Type B pancreatic cell (in vitro differentiated cells): ENCODE measurements around the gene FIGNL1. TPM values are rescaled to one million over a fixed set of nuclear protein-coding genes. Genes with fewer than 3 reads are reported as not detected.

Source experiments
- DNase-seq: peaks from one replicate; pipeline ENCODE4 v3.0.0; 2021; ENCODE audit warnings: mixed read lengths; ENCODE audit not compliant: unreplicated experiment; ENCODE audit errors: extremely low spot score
- H3K27ac Mint-ChIP-seq: 2 replicates; pipeline ENCODE4 v1.8.0; 2021; ENCODE audit warnings: mild to moderate bottlenecking, mixed read lengths
- H3K27me3 Mint-ChIP-seq: 2 replicates; pipeline ENCODE4 v1.8.0; 2021; ENCODE audit warnings: mixed read lengths
- H3K36me3 Mint-ChIP-seq: 2 replicates; pipeline ENCODE4 v1.8.0; 2021; ENCODE audit warnings: mixed read lengths
- H3K4me1 Mint-ChIP-seq: one replicate; pipeline ENCODE4 v1.8.0; 2021; ENCODE audit warnings: mixed read lengths; ENCODE audit not compliant: unreplicated experiment
- H3K4me3 Mint-ChIP-seq: 2 replicates; pipeline ENCODE4 v1.8.0; 2021; ENCODE audit warnings: mild to moderate bottlenecking, mixed read lengths
- H3K9me3 Mint-ChIP-seq: 2 replicates; pipeline ENCODE4 v1.8.0; 2021; ENCODE audit warnings: mixed read lengths
- CTCF ChIP-seq: fragments of 200-600 bp; sonication (generic); conservative IDR thresholded peaks from 2 replicates; pipeline ENCODE4 v1.5.0; 2021; ENCODE audit warnings: antibody characterized with exemption, mild to moderate bottlenecking
- total RNA-seq: library from RNA; stranded (reverse); gene quantifications from 2 replicates; pipeline ENCODE4 v1.2.1, GENCODE V29; 2021; ENCODE audit warnings: low replicate concordance

FIGNL1 gene
- total RNA-seq, 1 donor from 2014 or later = 28.6 TPM

- Mint-ChIP-seq H3K27me3 (no peaks in the 10 kb centered on the region), H3K9me3 (no peaks in the 10 kb centered on the region), H3K27ac (no peak overlapping the region), H3K4me1 (no peaks in the 10 kb centered on the region), H3K36me3 (no peaks in the 10 kb centered on the region), H3K4me3 (no peak overlapping the region)
- no peak for DNase-seq
- TF ChIP-seq CTCF = no peak
These were observed 23.7 kb downstream of the FIGNL1 start for GRCh38 chr7:50426280-50427045.

GRCh38 chr7:50425318-50425717 lies 24.8 kb downstream of the FIGNL1 start:
- no peak overlapping the region for H3K27ac Mint-ChIP-seq
- no peaks in the 10 kb centered on the region for H3K9me3 Mint-ChIP-seq
- no peak overlapping the region for H3K4me3 Mint-ChIP-seq
- H3K36me3 Mint-ChIP-seq = no peaks in the 10 kb centered on the region
- TF ChIP-seq CTCF = no peak
- H3K27me3 Mint-ChIP-seq = no peaks in the 10 kb centered on the region
- H3K4me1 Mint-ChIP-seq = no peaks in the 10 kb centered on the region
- DNase-seq = no peak

- Mint-ChIP-seq H3K4me3 (no peak overlapping the region), H3K36me3 (no peaks in the 10 kb centered on the region), H3K4me1 (no peaks in the 10 kb centered on the region), H3K27ac (no peak overlapping the region), H3K9me3 (no peaks in the 10 kb centered on the region), H3K27me3 (no peaks in the 10 kb centered on the region)
- no peak for TF ChIP-seq CTCF
- no peak for DNase-seq
These were observed 26.3 kb downstream of the FIGNL1 start for GRCh38 chr7:50423860-50424259.

- H3K4me3 Mint-ChIP-seq = no peak overlapping the region
- no peaks in the 10 kb centered on the region for H3K27me3 Mint-ChIP-seq
- no peak overlapping the region for H3K27ac Mint-ChIP-seq
- no peaks in the 10 kb centered on the region for H3K4me1 Mint-ChIP-seq
- H3K36me3 Mint-ChIP-seq = no peaks in the 10 kb centered on the region
- no peak for TF ChIP-seq CTCF
- H3K9me3 Mint-ChIP-seq = no peaks in the 10 kb centered on the region
- no peak for DNase-seq
These were observed 27.3 kb downstream of the FIGNL1 start for GRCh38 chr7:50422858-50423257.

GRCh38 chr7:50421043-50421442 lies 29.1 kb downstream of the FIGNL1 start:
- Mint-ChIP-seq H3K27ac (no peak overlapping the region), H3K4me1 (no peaks in the 10 kb centered on the region), H3K4me3 (no peak overlapping the region), H3K36me3 (no peaks in the 10 kb centered on the region), H3K27me3 (no peaks in the 10 kb centered on the region), H3K9me3 (no peaks in the 10 kb centered on the region)
- no peak for DNase-seq
- no peak for TF ChIP-seq CTCF
